ENCODE data around the gene ACKR3. TPM values are rescaled to one million over a fixed set of nuclear protein-coding genes. Genes with fewer than 3 reads are reported as not detected.

The ACKR3 gene
- total and polyA plus RNA-seq, 7 donors, result 1.6 to 39.1 (median 17.0) TPM

DNA sequence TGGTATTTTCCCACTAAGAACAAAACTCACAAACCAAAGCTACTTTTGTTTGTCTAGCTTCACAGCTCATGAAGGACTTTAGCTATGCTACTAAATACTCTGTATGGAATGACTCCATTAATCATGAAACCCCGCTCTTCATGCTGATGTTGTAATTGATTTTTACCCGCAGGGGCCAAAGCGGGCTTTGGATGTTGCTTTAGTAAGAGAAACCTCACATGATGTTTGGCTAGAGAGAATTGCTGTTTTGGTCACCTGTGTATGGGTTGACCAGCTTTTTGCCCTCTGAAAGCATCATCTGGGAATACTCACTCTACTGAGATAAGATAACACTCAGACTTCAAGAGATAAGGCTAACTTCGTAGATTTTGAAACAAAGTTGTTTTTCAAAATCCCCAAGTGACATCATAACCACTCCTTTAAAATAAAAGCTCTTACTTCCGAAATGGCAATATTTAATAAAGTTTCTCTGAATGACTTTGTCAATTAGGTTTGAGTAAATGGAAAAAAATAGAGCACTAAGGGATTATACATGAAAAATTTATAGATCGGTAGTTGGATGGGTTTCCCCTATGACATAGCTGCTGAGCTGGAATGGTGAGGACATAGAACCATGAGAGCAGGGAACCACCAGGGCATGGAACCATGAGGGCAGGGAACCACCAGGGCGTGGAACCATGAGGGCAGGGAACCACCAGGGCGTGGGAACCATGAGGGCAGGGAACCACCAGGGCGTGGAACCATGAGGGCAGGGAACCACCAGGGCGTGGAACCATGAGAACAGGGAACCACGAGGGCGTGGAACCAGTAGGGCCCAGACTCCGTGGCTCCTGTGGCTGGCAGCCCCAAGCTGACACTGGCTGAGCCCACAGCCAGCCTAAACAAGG lies 31.9 kb downstream of the ACKR3 start:
- H3K36me3 ChIP-seq, result no peaks in the 10 kb centered on the region
- WGBS, 2 donors, result 56 to 77% methylated on average over 13 of the region's 13 CpGs
- no peaks in the 10 kb centered on the region for H3K9me3 ChIP-seq
- intact Hi-C loops (cut with DNase I), result no loop called here
- H3K27me3 ChIP-seq, result no peaks in the 10 kb centered on the region
- TF ChIP-seq POLR2A (IDR thresholded peaks at IDR 0.05) (no peak), POLR2AphosphoS5 (IDR thresholded peaks at IDR 0.05) (no peak), EP300 (IDR thresholded peaks at IDR 0.05) (no peak)
- TF ChIP-seq, protein P1, sequence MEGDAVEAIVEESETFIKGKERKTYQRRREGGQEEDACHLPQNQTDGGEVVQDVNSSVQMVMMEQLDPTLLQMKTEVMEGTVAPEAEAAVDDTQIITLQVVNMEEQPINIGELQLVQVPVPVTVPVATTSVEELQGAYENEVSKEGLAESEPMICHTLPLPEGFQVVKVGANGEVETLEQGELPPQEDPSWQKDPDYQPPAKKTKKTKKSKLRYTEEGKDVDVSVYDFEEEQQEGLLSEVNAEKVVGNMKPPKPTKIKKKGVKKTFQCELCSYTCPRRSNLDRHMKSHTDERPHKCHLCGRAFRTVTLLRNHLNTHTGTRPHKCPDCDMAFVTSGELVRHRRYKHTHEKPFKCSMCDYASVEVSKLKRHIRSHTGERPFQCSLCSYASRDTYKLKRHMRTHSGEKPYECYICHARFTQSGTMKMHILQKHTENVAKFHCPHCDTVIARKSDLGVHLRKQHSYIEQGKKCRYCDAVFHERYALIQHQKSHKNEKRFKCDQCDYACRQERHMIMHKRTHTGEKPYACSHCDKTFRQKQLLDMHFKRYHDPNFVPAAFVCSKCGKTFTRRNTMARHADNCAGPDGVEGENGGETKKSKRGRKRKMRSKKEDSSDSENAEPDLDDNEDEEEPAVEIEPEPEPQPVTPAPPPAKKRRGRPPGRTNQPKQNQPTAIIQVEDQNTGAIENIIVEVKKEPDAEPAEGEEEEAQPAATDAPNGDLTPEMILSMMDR (IDR thresholded peaks at IDR 0.05), result no peak
- H3K27ac ChIP-seq, result no peak overlapping the region
- H3K4me1 ChIP-seq, result no peaks in the 10 kb centered on the region
- no peak for DNase-seq
- H3K4me3 ChIP-seq, result no peak overlapping the region

DNA sequence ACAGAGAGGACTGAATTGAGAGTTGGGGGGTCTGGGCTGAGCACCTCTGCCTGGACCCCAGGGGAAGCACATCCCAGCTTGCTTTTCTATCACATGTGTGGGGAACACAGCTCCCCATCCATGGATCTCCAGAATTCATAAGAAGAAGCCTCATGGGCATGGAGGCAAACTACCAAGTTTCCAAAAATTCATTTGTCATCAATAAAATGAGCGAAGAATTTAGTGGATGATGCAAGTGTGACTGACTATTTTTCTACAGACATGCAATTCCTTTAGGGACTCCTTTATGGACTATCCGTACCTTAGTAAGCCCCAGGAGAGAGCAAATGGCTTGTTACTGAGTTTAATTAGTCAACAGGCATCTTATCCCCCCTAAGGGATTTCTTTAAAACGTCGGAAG lies 33.1 kb downstream of the ACKR3 start:
- intact Hi-C loops (cut with DNase I), result no loop called here
- H3K36me3 ChIP-seq, result no peaks in the 10 kb centered on the region
- H3K4me3 ChIP-seq, result no peak overlapping the region
- no peak overlapping the region for H3K27ac ChIP-seq
- no peaks in the 10 kb centered on the region for H3K9me3 ChIP-seq
- H3K4me1 ChIP-seq, result peaks cover 0 to under 1% (median 0%) of the 10 kb centered on the region in 4 donors
- no peak for DNase-seq
- no peaks in the 10 kb centered on the region for H3K27me3 ChIP-seq
- TF ChIP-seq EP300 (IDR thresholded peaks at IDR 0.05) (no peak), POLR2AphosphoS5 (IDR thresholded peaks at IDR 0.05) (no peak), POLR2A (IDR thresholded peaks at IDR 0.05) (no peak)
- TF ChIP-seq, protein P1 (IDR thresholded peaks at IDR 0.05), result no peak
- 80 to 87% methylated on average over 4 of the region's 4 CpGs for WGBS, 2 donors

GRCh38 chr2:236603361-236604015 lies 33.9 kb downstream of the ACKR3 start:
- intact Hi-C loops (cut with DNase I), result no loop called here
- H3K27me3 ChIP-seq, result no peaks in the 10 kb centered on the region
- WGBS, 2 donors, result 80 to 91% methylated on average over 15 of the region's 15 CpGs
- H3K9me3 ChIP-seq, result no peaks in the 10 kb centered on the region
- no peaks in the 10 kb centered on the region for H3K36me3 ChIP-seq
- no peak for DNase-seq
- H3K4me3 ChIP-seq, result no peak overlapping the region
- no peak overlapping the region for H3K27ac ChIP-seq
- TF ChIP-seq, protein P1 (IDR thresholded peaks at IDR 0.05), result no peak
- TF ChIP-seq EP300 (IDR thresholded peaks at IDR 0.05), result no peak
- no peak for TF ChIP-seq POLR2A (IDR thresholded peaks at IDR 0.05)
- TF ChIP-seq POLR2AphosphoS5 (IDR thresholded peaks at IDR 0.05), result no peak
- peaks cover 0 to 8% (median 1%) of the 10 kb centered on the region in 4 donors for H3K4me1 ChIP-seq

DNA sequence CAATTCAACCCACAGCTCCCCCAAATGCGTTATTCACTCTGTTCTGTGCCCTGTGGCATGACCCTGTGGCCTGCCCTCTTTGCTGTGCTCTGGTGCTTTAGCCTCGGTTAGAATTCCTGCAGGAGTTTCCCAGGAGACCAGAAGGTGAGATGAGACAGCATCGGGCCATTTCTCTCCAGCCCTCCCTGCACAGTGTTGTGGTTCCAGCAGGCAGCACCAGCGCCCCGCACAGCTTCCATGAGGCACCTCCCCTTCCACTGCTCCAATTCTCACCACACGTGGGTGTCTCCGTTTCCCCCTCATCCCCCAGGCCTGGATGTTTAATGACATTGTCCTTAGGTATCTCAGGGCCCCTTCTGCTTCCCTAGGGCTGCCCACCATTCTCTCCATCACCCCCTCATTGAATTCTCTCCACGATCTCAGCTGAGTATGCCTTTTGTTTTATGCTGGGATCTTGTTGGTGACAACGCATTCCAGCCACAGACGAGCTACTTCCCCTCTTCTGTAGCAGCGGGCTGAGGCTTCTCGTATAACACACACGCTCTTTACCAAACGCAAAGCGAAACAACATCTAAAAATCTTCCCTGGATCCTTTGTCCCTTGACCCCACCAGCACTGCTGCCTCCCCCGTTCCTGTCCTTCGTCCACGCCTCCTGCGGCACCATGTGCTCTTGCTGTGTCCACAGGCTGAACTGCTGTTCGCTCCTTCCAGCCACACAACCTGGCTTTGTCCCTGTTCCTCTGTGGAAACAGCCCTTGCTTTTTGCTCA lies 35.1 kb downstream of the ACKR3 start:
- 59 to 73% methylated on average over 20 of the region's 20 CpGs for WGBS, 2 donors
- TF ChIP-seq EP300 (IDR thresholded peaks at IDR 0.05) (no peak), POLR2A (IDR thresholded peaks at IDR 0.05) (no peak), POLR2AphosphoS5 (IDR thresholded peaks at IDR 0.05) (no peak)
- TF ChIP-seq, protein P1 (IDR thresholded peaks at IDR 0.05), result no peak
- no peak for DNase-seq
- H3K36me3 ChIP-seq, result no peaks in the 10 kb centered on the region
- H3K27me3 ChIP-seq, result no peaks in the 10 kb centered on the region
- H3K9me3 ChIP-seq, result no peaks in the 10 kb centered on the region
- no peak overlapping the region for H3K27ac ChIP-seq
- intact Hi-C loops (cut with DNase I), result no loop called here
- peaks cover 0 to 12% (median 4%) of the 10 kb centered on the region in 4 donors for H3K4me1 ChIP-seq
- no peak overlapping the region for H3K4me3 ChIP-seq
